ENCODE measurements around the gene TMEM81.

The TMEM81 gene

DNA sequence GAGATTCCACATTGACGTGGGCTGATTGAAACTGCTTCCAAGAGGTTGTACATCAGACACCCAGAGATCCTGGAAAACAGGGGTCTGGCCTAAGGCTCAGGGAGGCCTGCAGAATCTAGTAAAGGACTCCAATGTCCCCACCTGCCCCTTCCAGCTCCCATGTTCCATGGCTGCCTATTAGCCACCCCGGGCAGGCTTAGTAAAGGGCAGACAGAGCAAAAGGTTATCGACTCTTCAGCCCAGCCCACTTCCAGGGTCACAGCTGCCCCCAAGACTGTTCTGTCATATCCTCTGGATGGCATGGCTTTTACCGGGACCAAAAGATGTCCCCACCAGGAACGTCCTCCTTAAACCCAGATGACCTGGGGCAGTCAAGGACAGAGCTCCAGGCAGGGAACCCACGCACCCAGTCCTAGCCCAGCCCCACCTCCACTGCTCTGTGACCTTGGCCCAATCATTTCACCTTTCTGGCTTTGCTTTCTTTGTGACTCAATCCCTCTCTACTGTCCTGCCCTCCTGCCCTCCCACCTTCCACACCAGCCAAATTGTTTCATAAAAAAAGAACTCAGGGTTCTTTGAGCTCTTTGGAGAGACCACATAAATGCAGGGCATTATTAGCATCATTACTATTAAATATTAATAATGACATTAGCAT is 46.0 kb downstream of the TMEM81 start:
- TF ChIP-seq ZFX (IDR thresholded peaks at IDR 0.05; ENCODE audit: borderline replicate concordance) = no peak
- TF ChIP-seq, protein P1, sequence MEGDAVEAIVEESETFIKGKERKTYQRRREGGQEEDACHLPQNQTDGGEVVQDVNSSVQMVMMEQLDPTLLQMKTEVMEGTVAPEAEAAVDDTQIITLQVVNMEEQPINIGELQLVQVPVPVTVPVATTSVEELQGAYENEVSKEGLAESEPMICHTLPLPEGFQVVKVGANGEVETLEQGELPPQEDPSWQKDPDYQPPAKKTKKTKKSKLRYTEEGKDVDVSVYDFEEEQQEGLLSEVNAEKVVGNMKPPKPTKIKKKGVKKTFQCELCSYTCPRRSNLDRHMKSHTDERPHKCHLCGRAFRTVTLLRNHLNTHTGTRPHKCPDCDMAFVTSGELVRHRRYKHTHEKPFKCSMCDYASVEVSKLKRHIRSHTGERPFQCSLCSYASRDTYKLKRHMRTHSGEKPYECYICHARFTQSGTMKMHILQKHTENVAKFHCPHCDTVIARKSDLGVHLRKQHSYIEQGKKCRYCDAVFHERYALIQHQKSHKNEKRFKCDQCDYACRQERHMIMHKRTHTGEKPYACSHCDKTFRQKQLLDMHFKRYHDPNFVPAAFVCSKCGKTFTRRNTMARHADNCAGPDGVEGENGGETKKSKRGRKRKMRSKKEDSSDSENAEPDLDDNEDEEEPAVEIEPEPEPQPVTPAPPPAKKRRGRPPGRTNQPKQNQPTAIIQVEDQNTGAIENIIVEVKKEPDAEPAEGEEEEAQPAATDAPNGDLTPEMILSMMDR (IDR thresholded peaks at IDR 0.05) = no peak
- H3K27ac ChIP-seq = no peak overlapping the region

GRCh38 chr1:205037539-205037938 is 46.7 kb downstream of the TMEM81 start:
- no peak overlapping the region for H3K27ac ChIP-seq
- no peak for TF ChIP-seq ZFX (IDR thresholded peaks at IDR 0.05; ENCODE audit: borderline replicate concordance)
- TF ChIP-seq, protein P1 (IDR thresholded peaks at IDR 0.05) = no peak

Measured in 22Rv1 (cell line).